Activated naive CD8-positive, alpha-beta T cell treated with anti-CD3 and anti-CD28 coated beads for 36 hours (primary cell): Measurements from ENCODE around the gene LPIN1. TPM values are rescaled to one million over a fixed set of nuclear protein-coding genes. Genes with fewer than 3 reads are reported as not detected.

Experiments
- DNase-seq: peaks from one replicate; pipeline ENCODE4 v3.0.0; 2021
- H3K27ac Mint-ChIP-seq: one replicate; pipeline ENCODE4 v1.8.0; 2022; ENCODE audit warnings: mild to moderate bottlenecking, moderate library complexity, mixed read lengths
- H3K27me3 Mint-ChIP-seq: one replicate; pipeline ENCODE4 v1.8.0; 2022; ENCODE audit warnings: mild to moderate bottlenecking, mixed read lengths
- H3K36me3 Mint-ChIP-seq: one replicate; pipeline ENCODE4 v1.8.0; 2021; ENCODE audit warnings: mild to moderate bottlenecking, mixed read lengths
- H3K4me1 Mint-ChIP-seq: one replicate; pipeline ENCODE4 v1.8.0; 2021; ENCODE audit warnings: mixed read lengths
- H3K4me3 Mint-ChIP-seq: one replicate; pipeline ENCODE4 v1.8.0; 2022; ENCODE audit warnings: mild to moderate bottlenecking, moderate library complexity, mixed read lengths
- H3K9me3 Mint-ChIP-seq: one replicate; pipeline ENCODE4 v1.8.0; 2022; ENCODE audit warnings: mixed read lengths
- total RNA-seq, 2 experiments: library from RNA; stranded (reverse); gene quantifications; one replicate each; pipeline ENCODE4 v1.2.3, GENCODE V29; 2021

Gene LPIN1
- total RNA-seq, 2 experiments from 2014 or later = 24.1 to 25.2 TPM

DNA sequence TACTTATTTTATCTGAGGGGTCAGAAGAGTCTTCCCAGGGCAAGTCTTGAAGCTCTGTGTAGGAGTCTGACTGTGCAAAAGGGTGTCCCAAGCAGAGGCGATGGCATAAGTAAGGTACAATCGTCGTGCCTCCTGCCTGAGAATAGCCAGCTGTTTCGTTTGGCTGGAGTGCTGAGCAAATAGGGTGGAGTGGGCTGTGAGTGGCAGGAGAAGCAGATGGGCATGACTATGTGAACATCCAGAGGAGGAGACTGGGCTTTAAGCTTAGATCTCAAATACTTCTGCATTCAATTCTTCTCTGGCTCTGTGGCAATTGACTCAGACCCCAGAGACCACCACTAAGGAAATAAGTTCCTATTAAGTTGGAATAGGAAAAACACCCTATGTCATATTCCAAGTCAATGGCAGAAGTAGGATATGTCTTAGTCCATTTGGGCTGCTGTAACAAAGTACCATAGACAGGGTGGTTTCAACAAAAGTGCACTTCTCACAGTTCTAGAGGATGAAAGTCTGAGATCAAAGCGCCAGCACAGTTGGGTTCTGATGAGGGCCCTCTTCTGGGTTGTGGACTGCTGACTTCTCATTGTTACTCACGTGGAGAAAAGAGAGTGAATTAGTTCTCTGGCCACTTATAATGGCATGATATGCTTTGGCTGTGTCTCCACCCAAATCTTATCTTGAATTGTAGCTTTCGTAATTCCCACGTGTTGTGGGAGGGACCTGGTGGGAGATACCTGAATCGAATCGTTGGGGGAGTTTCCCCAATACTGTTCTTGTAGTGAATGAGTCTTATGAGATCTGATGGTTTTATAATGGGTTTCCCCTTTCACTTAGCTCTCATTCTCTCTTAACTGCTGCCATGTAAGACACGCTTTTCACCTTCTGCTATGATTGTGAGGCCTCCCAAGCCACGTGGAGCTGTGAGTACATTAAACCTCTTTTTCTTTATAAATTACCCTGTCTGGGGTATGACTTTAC is 120.2 kb downstream of the LPIN1 start:
- Mint-ChIP-seq H3K4me1 (peaks cover 23% of the 10 kb centered on the region), H3K4me3 (no peak overlapping the region), H3K36me3 (no peaks in the 10 kb centered on the region), H3K9me3 (no peaks in the 10 kb centered on the region), H3K27me3 (peaks cover 5% of the 10 kb centered on the region), H3K27ac (no peak overlapping the region)
- no peak for DNase-seq

DNA sequence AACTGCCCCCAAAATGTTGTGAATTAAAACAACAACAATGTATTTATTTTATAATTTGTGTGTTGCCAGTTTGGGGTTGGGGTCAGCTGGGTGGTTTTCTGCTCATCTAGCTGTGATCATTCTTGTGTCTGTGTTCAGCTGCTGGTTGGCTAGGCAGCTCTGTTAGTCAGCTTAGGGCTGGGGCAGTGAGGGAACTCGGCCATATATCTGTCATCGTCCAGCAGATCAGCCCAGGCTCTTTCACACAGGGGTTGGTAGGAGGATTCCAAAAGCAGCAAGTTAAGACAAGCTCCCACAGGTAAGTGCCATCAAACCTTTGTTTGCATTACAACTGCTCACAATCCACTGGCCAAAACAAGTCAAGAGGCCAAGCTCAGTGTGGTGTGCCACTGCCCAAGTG is 121.5 kb downstream of the LPIN1 start:
- H3K4me1 Mint-ChIP-seq = peaks cover 27% of the 10 kb centered on the region

DNA sequence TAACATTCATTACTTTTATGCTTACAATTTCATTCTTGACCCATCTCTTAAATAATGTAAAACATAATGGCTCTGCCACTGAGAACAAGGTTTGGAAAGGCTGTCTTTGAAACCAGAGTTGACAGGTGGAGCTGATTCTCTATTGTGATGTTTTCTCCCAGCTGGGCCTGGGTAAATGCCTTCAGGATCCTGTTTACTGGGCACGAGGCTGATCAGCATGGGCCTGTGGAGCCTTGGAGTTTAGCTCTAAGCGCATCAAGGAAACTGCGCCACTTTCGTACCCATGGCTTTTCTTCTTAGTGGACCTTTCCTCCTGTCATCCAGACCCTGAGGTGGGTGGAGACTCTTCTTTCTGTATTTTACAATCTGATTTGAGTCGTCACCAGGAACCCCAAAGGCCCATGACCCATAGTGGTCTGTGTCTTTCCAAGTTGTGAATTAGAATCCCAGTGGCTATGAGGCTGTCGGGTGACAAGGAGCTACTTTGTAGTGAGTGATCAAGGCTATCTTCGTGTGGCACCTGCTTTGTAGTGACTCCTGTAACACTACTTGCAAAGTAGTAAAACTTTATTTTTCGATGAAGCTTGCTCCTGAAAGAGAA is 123.1 kb downstream of the LPIN1 start:
- Mint-ChIP-seq H3K9me3 (no peaks in the 10 kb centered on the region), H3K4me3 (no peak overlapping the region), H3K27ac (no peak overlapping the region), H3K27me3 (peaks cover 5% of the 10 kb centered on the region), H3K36me3 (no peaks in the 10 kb centered on the region), H3K4me1 (peaks cover 16% of the 10 kb centered on the region)
- no peak for DNase-seq

More for the DNA sequence above, 121.5 kb downstream of the LPIN1 start:
- H3K9me3 Mint-ChIP-seq = no peaks in the 10 kb centered on the region
- no peak for DNase-seq
- peaks cover 5% of the 10 kb centered on the region for H3K27me3 Mint-ChIP-seq
- H3K4me3 Mint-ChIP-seq = no peak overlapping the region
- H3K27ac Mint-ChIP-seq = no peak overlapping the region
- no peaks in the 10 kb centered on the region for H3K36me3 Mint-ChIP-seq

DNA sequence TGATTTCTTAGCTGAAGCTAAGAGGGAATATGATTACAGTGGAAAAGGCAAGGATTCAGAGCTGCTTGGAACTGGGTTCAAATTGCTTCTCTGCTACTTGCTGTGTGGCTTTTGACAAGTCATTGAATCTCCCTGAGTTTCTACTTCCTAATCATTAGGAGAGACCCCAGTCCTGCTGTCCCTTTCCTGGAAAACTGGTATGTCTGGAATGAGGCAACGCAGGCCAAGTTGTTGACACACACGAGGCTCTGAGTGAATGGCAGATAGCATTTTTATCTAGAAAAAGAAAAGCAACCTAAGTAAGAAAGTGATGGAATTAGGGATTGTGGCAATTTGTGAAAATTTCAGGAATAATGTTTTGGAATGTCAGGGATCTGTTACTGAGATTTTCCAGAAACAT is 123.6 kb downstream of the LPIN1 start:
- H3K27ac Mint-ChIP-seq = no peak overlapping the region
- no peaks in the 10 kb centered on the region for H3K9me3 Mint-ChIP-seq
- H3K4me1 Mint-ChIP-seq = peaks cover 16% of the 10 kb centered on the region
- peaks cover 5% of the 10 kb centered on the region for H3K27me3 Mint-ChIP-seq
- no peak for DNase-seq
- no peaks in the 10 kb centered on the region for H3K36me3 Mint-ChIP-seq
- no peak overlapping the region for H3K4me3 Mint-ChIP-seq

DNA sequence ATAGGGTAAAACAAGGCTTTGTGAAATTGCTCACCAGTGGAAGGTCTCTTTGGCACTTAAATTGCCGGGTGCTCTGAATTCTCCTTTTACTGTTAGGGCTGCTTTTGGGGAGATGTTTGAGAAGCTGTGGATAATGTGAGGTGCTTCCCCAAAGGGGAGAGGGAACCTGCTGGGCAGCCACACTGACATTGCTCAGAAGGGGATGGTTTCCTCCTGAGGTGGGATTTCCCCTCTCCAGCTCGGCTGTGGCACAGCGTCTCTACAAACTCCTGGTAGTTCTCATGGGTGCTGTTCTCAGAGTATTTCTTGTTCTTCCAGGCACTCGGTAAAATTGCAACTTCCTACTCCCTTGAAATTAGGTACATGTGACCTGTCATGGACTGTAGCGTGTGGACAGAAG is 124.2 kb downstream of the LPIN1 start:
- DNase-seq = no peak
- no peaks in the 10 kb centered on the region for H3K9me3 Mint-ChIP-seq
- no peak overlapping the region for H3K27ac Mint-ChIP-seq
- H3K4me3 Mint-ChIP-seq = no peak overlapping the region
- peaks cover 5% of the 10 kb centered on the region for H3K27me3 Mint-ChIP-seq
- no peaks in the 10 kb centered on the region for H3K36me3 Mint-ChIP-seq
- H3K4me1 Mint-ChIP-seq = peaks cover 16% of the 10 kb centered on the region

DNA sequence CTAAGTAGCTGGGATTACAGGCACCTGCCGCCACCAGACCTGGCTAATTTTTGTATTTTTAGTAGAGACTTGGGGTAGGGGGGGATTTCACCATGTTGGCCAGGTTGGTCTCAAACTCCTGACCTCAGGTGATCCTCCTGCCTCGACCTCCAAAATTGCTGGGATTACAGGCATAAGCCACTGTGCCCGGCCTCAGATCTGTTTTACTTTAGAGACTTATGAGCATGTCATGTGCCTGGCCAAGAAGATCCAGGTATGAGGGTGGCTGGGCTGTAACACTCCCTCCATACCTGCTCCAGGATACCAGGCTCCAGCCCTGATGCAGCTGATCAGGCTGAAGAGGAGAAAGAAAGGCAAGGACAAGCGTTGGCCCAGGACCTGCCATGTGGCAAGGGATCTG is 125.0 kb downstream of the LPIN1 start:
- Mint-ChIP-seq H3K9me3 (no peaks in the 10 kb centered on the region), H3K27me3 (peaks cover 5% of the 10 kb centered on the region), H3K36me3 (no peaks in the 10 kb centered on the region), H3K27ac (no peak overlapping the region), H3K4me3 (no peak overlapping the region), H3K4me1 (peaks cover 16% of the 10 kb centered on the region)
- DNase-seq = no peak

DNA sequence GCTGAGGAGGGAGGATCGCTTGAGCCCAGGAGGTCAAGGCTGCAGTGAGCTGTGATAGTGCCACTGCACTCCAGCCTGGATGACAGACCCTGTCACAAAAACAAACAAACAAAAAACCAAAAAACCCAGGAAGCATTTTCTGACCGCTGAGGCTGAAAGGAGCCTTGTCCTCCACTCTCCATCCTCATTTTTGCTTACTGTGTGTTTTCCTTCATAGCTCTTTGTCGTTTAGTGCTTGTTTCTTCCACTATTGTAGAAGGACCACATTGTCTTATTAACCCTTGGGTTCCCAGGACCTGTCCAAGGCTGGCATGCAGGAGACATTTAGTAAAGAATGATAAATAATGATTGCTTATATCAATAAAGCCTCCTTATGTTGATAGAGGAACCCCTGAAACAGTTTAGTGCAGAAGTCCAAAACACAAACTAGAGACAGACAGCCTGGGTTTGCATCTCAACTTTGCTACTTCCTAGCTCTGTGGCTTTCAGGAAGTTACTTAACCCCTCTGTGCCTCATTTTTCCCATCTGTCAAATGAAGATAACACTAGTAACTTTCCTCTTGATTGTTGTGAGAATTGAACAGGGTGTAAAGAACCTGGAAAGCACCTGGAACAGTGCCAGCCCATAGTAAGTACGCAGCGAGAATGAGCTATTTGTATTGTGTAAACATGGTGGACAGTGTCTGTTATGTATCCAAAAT is 126.0 kb downstream of the LPIN1 start:
- Mint-ChIP-seq H3K27me3 (peaks cover 5% of the 10 kb centered on the region), H3K9me3 (no peaks in the 10 kb centered on the region), H3K4me1 (peaks cover 10% of the 10 kb centered on the region), H3K36me3 (no peaks in the 10 kb centered on the region), H3K27ac (no peak overlapping the region), H3K4me3 (no peak overlapping the region)
- no peak for DNase-seq

DNA sequence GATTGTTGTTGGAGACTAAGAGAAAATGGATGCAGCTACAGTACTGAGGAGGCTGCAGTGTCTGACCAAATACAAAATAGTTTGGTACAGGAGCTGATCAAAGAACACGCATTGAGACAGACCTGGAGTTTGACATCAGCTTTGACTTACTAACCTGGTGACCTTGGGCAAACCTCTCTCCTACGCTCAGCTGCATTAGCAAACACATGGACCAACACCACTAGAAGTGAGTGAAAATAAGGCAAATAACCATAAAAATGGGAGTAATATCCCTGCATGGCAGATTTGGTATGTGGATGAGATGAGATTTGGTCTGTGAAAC is 126.5 kb downstream of the LPIN1 start:
- H3K9me3 Mint-ChIP-seq = no peaks in the 10 kb centered on the region
- no peak overlapping the region for H3K27ac Mint-ChIP-seq
- no peaks in the 10 kb centered on the region for H3K36me3 Mint-ChIP-seq
- peaks cover 5% of the 10 kb centered on the region for H3K27me3 Mint-ChIP-seq
- DNase-seq = no peak
- H3K4me1 Mint-ChIP-seq = peaks cover 10% of the 10 kb centered on the region
- no peak overlapping the region for H3K4me3 Mint-ChIP-seq

DNA sequence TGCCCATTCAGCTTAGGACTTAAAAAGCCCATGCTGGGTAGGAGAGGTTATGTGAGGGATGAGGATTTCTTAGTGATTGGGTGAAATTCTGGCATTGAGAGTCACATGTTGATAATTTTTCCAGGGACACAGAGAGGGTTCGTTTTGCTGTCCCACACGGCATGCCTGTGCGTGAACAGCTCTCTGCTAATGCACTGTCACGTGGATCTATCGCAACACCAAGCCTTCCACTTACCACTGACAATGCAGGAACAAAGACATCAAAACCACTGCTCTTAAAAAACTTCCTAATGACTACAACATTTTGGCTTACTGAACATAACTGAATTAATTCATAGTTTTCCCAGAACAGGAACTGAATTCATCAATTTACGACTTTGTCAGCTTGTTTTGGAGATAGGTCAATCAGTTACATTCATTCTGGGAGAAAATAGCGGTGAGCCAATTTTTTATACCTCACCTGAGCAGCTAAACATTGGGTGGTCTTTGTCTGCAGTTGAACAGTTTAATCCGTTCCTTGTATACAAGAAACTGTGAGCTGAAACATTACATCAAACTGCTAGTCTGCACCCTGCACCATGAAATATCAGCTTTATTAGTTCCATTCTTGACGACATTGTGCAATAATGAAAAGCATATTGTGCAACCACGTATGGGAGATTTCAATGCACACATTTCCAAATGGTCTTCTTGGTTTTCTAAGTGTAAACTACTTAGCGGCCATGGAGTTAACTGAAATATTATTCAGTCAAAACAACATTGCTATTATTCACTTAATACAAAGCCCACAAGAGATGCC is 127.1 kb downstream of the LPIN1 start:
- no peak overlapping the region for H3K4me3 Mint-ChIP-seq
- no peaks in the 10 kb centered on the region for H3K36me3 Mint-ChIP-seq
- DNase-seq = no peak

DNA sequence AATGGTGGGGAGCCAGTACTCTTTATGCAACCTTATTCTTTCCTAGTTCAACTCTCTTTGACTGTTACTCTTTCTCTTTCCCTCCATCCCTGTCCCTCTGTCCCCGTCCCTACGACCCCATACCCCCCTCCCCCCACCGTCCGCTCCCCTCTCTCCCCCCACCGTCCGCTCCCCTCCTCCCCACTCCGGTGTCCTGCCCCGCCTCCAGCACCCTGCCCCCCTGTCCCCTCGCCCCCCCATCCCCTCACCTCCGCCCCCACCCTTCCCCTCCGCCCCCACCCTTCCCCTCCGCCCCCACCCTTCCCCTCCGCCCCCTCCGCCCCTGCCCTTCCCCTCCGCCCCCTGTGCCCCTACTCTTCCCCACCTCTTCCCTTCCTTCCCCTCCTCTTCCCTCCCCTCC is 128.4 kb downstream of the LPIN1 start:
- Mint-ChIP-seq H3K27me3 (peaks cover 5% of the 10 kb centered on the region), H3K9me3 (no peaks in the 10 kb centered on the region), H3K36me3 (no peaks in the 10 kb centered on the region), H3K4me3 (no peak overlapping the region), H3K27ac (no peak overlapping the region), H3K4me1 (peaks cover 10% of the 10 kb centered on the region)
- DNase-seq = no peak

More for the DNA sequence above, 127.1 kb downstream of the LPIN1 start:
- peaks cover 5% of the 10 kb centered on the region for H3K27me3 Mint-ChIP-seq
- peaks cover 10% of the 10 kb centered on the region for H3K4me1 Mint-ChIP-seq
- no peaks in the 10 kb centered on the region for H3K9me3 Mint-ChIP-seq
- H3K27ac Mint-ChIP-seq = no peak overlapping the region

DNA sequence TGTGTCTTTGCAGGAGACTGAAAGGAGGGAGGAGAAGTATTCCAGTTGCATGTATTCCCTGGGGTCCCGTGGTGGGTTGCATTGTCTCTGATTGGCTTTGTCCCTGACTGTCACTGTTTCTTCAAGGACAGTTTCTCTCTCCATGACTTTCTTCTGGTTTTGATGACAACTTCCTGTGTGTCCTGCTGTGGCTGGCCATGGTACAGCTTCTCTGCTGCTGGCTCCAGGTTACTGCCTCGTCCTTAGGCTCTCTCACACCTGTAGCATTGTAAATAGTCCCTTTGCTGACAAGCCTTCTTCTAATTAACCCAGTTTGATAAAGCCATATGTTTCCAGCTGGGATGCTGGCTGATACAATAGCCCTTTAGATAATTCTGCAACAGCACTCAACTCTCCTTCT is 129.0 kb downstream of the LPIN1 start:
- Mint-ChIP-seq H3K27me3 (peaks cover 4% of the 10 kb centered on the region), H3K36me3 (no peaks in the 10 kb centered on the region), H3K27ac (no peak overlapping the region), H3K4me1 (peaks cover 8% of the 10 kb centered on the region), H3K4me3 (no peak overlapping the region), H3K9me3 (no peaks in the 10 kb centered on the region)
- DNase-seq = no peak

DNA sequence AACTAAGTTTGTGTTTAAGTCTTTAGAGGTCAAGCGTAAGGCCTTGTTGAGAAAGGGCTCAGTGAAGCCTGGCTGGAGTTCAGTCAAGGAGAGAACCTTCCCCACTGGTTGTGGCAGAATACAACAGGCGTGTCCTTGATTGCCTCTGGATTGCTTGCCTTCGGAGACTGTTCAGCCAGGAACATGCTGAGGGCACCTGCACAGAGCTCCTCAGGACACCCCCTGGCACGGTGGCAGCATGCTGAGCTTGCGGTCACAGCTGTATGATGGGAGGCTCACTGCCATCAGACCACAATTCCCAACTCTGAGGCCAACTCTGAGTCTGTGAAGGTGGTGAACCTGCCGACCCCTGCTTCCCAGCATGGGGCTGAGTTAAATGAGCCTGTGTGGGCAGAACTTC is 130.0 kb downstream of the LPIN1 start:
- DNase-seq = no peak
- H3K4me1 Mint-ChIP-seq = peaks cover 4% of the 10 kb centered on the region
- no peak overlapping the region for H3K27ac Mint-ChIP-seq
- no peaks in the 10 kb centered on the region for H3K27me3 Mint-ChIP-seq
- no peak overlapping the region for H3K4me3 Mint-ChIP-seq
- no peaks in the 10 kb centered on the region for H3K36me3 Mint-ChIP-seq
- no peaks in the 10 kb centered on the region for H3K9me3 Mint-ChIP-seq

DNA sequence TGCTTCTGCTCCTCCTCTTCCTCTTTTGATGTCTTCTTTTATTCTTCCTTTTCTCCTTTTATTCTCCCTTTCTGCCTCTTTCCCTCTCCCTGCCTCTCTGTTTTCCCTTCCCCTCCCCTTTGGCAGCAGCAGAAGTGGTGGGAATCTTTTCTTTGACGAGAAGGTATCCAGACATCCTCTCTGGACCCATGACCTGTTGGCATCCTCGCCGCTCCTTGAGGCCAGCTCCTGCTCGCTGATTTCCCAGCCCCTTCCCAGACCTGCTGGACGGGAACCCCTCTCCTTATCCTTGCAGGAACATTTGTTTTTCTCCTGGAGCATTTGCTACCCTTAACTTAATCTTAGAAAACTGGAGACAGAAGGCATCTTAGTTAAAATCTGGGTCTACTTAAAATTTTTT is 130.5 kb downstream of the LPIN1 start:
- Mint-ChIP-seq H3K36me3 (no peaks in the 10 kb centered on the region), H3K27me3 (no peaks in the 10 kb centered on the region), H3K4me1 (peaks cover 4% of the 10 kb centered on the region), H3K9me3 (peaks cover 3% of the 10 kb centered on the region), H3K4me3 (no peak overlapping the region), H3K27ac (no peak overlapping the region)
- DNase-seq = no peak
